GM12874 (cell line): ENCODE data around the gene ABLIM2.

Experiments used
- CTCF ChIP-seq: IDR thresholded peaks from 2 replicates; pipeline ENCODE4 v1.5.1; 2011; ENCODE audit warnings: low read depth, mild to moderate bottlenecking, control low read depth, low read length, moderate library complexity; ENCODE audit not compliant: insufficient read depth

The ABLIM2 gene

GRCh38 chr4:8013976-8014726 is 144.5 kb downstream of the ABLIM2 start:
- TF ChIP-seq CTCF, result no peak

- TF ChIP-seq CTCF, result no peak
These were observed 146.1 kb downstream of the ABLIM2 start for GRCh38 chr4:8012517-8012916.

- no peak for TF ChIP-seq CTCF
These were observed 148.0 kb downstream of the ABLIM2 start for GRCh38 chr4:8010618-8011017.

- TF ChIP-seq CTCF, result no peak
These were observed 148.7 kb downstream of the ABLIM2 start for GRCh38 chr4:8009710-8010511.

- TF ChIP-seq CTCF, result no peak
These were observed 149.5 kb downstream of the ABLIM2 start for GRCh38 chr4:8009097-8009496.

- no peak for TF ChIP-seq CTCF
These were observed 150.2 kb downstream of the ABLIM2 start for GRCh38 chr4:8008391-8008790.

GRCh38 chr4:8007581-8007980 is 151.0 kb downstream of the ABLIM2 start:
- no peak for TF ChIP-seq CTCF
